PC-3 (cell line): ENCODE measurements around the gene KCNQ1. TPM values are rescaled to one million over a fixed set of nuclear protein-coding genes. Genes with fewer than 3 reads are reported as not detected.

Source experiments
- ATAC-seq: fragments of 200-7000 bp; cut with Tn5 transposase; 2 replicates; pipeline ENCODE4 v1.9.1; 2020; ENCODE audit warnings: mild to moderate bottlenecking, moderate library complexity
- BruUV-seq: library from RNA; stranded (reverse); fragments of 400-500 nt; replicated peaks from 2 replicates; lab custom pipeline; 2021; lab: Mats Ljungman, UMichigan
- CTCF ChIA-PET: fragments of 300-600 bp; sonication (Branson Sonifier 250); formaldehyde crosslinking; loops from one replicate; lab custom pipeline; 2022; ENCODE audit warnings: antibody characterized with exemption; lab: Charles Lee
- POLR2A ChIA-PET: fragments of 300-600 bp; sonication (Branson Sonifier 250); formaldehyde crosslinking; loops from one replicate; lab custom pipeline; 2022; ENCODE audit warnings: antibody characterized with exemption; ENCODE audit not compliant: unreplicated experiment; lab: Charles Lee
- DNase-seq: peaks from one replicate; pipeline ENCODE4 v3.0.0-alpha.2; 2015
- H2AFZ ChIP-seq: fragments of 300-600 bp; sonication (generic); 2 replicates; pipeline ENCODE4 v1.6.0; 2016; ENCODE audit warnings: antibody characterized with exemption, low read length
- H3F3A ChIP-seq: fragments of 300-600 bp; sonication (generic); one replicate; pipeline ENCODE4 v1.6.0; 2017; ENCODE audit warnings: antibody characterized with exemption, low read length, control low read depth, mild to moderate bottlenecking; ENCODE audit not compliant: unreplicated experiment
- H3K27ac ChIP-seq: fragments of 300-600 bp; sonication (generic); 2 replicates; pipeline ENCODE4 v1.5.1; 2016; ENCODE audit warnings: mild to moderate bottlenecking, low read length
- H3K27me3 ChIP-seq: fragments of 300-600 bp; sonication (generic); 2 replicates; pipeline ENCODE4 v1.6.1; 2016; ENCODE audit warnings: low read length, mixed read lengths
- H3K36me3 ChIP-seq: fragments of 300-600 bp; sonication (generic); 2 replicates; pipeline ENCODE4 v1.6.1; 2016; ENCODE audit warnings: low read depth, mixed run types, low read length, mixed read lengths
- H3K4me1 ChIP-seq: fragments of 300-600 bp; sonication (generic); 2 replicates; pipeline ENCODE4 v1.5.1; 2016; ENCODE audit warnings: low read length; ENCODE audit not compliant: insufficient read depth
- H3K4me2 ChIP-seq: fragments of 300-600 bp; sonication (generic); 2 replicates; pipeline ENCODE4 v1.6.0; 2016; ENCODE audit warnings: low read length
- H3K4me3 ChIP-seq: fragments of 300-600 bp; sonication (generic); 2 replicates; pipeline ENCODE4 v1.5.1; 2016; ENCODE audit warnings: mild to moderate bottlenecking, low read length, mixed read lengths
- H3K79me2 ChIP-seq: fragments of 300-600 bp; sonication (generic); 2 replicates; pipeline ENCODE4 v1.6.1; 2017; ENCODE audit warnings: low read length, mixed read lengths
- H3K9ac ChIP-seq: fragments of 300-600 bp; sonication (generic); 2 replicates; pipeline ENCODE4 v1.6.0; 2016; ENCODE audit warnings: mild to moderate bottlenecking, low read length
- H3K9me2 ChIP-seq: fragments of 300-600 bp; sonication (generic); replicated peaks from 2 replicates; pipeline ENCODE4 v1.6.1; 2016; ENCODE audit warnings: mixed run types, low read length, mixed read lengths
- H3K9me3 ChIP-seq: fragments of 300-600 bp; sonication (generic); 2 replicates; pipeline ENCODE4 v1.6.1; 2016; ENCODE audit warnings: low read length, mixed read lengths
- H4K20me1 ChIP-seq: fragments of 300-600 bp; sonication (generic); 2 replicates; pipeline ENCODE4 v1.6.1; 2016; ENCODE audit warnings: low read length, mixed read lengths
- EZH2 ChIP-seq: fragments of 300-600 bp; sonication (generic); IDR thresholded peaks from one replicate; pipeline ENCODE4 v1.6.1; 2017; ENCODE audit warnings: antibody characterized with exemption, mild to moderate bottlenecking, low read length; ENCODE audit not compliant: unreplicated experiment
- EZH2phosphoT487 ChIP-seq: fragments of 300-600 bp; sonication (generic); IDR thresholded peaks from 2 replicates; pipeline ENCODE4 v1.6.1; 2018; ENCODE audit warnings: mild to moderate bottlenecking, antibody characterized with exemption, low read length, borderline replicate concordance
- intact Hi-C: fragments of 100-400 bp; cut with micrococcal nuclease; formaldehyde crosslinking; loops from 2 replicates; pipeline ENCODE4 v1.9.0; 2023
- total RNA-seq: library from RNA; depleted of rRNA; stranded (reverse); fragments of >200 nt; gene quantifications from 2 replicates; pipeline ENCODE4 v1.2.3, GENCODE V29; 2014
- TF ChIP-seq, protein P1 (sequence below): fragments of 300-600 bp; sonication (generic); conservative IDR thresholded peaks from 2 replicates; pipeline ENCODE4 v1.5.1; 2017; ENCODE audit warnings: antibody characterized with exemption, low read depth, mild to moderate bottlenecking, low read length

KCNQ1 gene
- total RNA-seq, 1 experiment from 2014 or later = 0.40 TPM

DNA sequence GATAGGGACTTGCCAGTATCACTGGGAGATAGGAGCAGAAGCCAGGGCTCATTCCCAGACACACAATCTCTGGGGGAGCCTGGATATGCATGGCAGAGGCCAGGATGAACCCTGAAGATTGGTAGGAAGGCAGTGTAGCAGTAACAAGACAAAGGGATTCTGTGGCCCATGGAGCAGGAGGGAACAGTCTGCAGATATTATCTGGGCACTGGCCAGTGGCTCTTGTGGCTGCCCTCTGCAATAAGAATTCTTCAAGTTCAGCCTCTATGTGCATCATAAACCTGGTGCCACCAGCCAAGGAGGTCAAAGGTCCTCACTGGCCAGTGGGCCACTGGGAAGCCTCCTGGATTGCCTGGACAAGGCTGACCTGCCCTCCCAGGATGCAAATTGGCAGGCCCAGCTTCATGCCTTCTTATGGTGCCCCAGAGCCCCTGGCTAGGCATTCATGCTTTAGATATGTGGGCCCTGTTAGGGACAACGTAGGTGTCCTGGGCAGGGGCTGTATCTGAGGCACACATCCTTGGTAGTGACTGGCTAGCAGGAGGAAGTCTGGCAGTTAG lies 225.8 kb downstream of the KCNQ1 start:
- no peaks in the 10 kb centered on the region for H4K20me1 ChIP-seq
- H3K4me3 ChIP-seq = no peak overlapping the region
- BruUV-seq = no TSS peak
- H3K4me1 ChIP-seq = no peaks in the 10 kb centered on the region
- TF ChIP-seq, protein P1, sequence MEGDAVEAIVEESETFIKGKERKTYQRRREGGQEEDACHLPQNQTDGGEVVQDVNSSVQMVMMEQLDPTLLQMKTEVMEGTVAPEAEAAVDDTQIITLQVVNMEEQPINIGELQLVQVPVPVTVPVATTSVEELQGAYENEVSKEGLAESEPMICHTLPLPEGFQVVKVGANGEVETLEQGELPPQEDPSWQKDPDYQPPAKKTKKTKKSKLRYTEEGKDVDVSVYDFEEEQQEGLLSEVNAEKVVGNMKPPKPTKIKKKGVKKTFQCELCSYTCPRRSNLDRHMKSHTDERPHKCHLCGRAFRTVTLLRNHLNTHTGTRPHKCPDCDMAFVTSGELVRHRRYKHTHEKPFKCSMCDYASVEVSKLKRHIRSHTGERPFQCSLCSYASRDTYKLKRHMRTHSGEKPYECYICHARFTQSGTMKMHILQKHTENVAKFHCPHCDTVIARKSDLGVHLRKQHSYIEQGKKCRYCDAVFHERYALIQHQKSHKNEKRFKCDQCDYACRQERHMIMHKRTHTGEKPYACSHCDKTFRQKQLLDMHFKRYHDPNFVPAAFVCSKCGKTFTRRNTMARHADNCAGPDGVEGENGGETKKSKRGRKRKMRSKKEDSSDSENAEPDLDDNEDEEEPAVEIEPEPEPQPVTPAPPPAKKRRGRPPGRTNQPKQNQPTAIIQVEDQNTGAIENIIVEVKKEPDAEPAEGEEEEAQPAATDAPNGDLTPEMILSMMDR = no peak
- TF ChIP-seq EZH2phosphoT487 (no peak), EZH2 (no peak)
- no peak overlapping the region for H2AFZ ChIP-seq
- no peaks in the 10 kb centered on the region for H3K27me3 ChIP-seq
- 0 out of 2 replicates have a peak, but pooled peaks cover 6% of the 10 kb centered on the region for H3K79me2 ChIP-seq
- no peaks in the 10 kb centered on the region for H3K36me3 ChIP-seq
- POLR2A ChIA-PET = no interaction called here
- ATAC-seq = no peak
- H3F3A ChIP-seq = no peaks in the 10 kb centered on the region
- no peak overlapping the region for H3K9ac ChIP-seq
- no peak overlapping the region for H3K4me2 ChIP-seq
- CTCF ChIA-PET = no interaction called here
- H3K9me2 ChIP-seq = no peaks in the 10 kb centered on the region
- H3K27ac ChIP-seq = no peak overlapping the region
- DNase-seq = no peak
- H3K9me3 ChIP-seq = no peaks in the 10 kb centered on the region
- intact Hi-C loops = no loop called here

GRCh38 chr11:2671748-2672147 lies 226.9 kb downstream of the KCNQ1 start:
- Histone ChIP-seq H3K27me3 (no peaks in the 10 kb centered on the region), H2AFZ (no peak overlapping the region), H3K4me1 (no peaks in the 10 kb centered on the region), H3K9me3 (no peaks in the 10 kb centered on the region), H3K9ac (no peak overlapping the region), H3K36me3 (no peaks in the 10 kb centered on the region), H4K20me1 (0 out of 2 replicates have a peak, but pooled peaks cover 5% of the 10 kb centered on the region), H3K79me2 (peaks cover 6% of the 10 kb centered on the region; the same call in 1 of the 2 replicates), H3F3A (no peaks in the 10 kb centered on the region), H3K27ac (no peak overlapping the region), H3K9me2 (no peaks in the 10 kb centered on the region), H3K4me2 (no peak overlapping the region), H3K4me3 (no peak overlapping the region)
- intact Hi-C loops = no loop called here
- ATAC-seq (no peak), DNase-seq (no peak)
- TF ChIP-seq, protein P1 = no peak
- TF ChIP-seq EZH2phosphoT487 = no peak
- no peak for TF ChIP-seq EZH2
- ChIA-PET POLR2A (no interaction called here), CTCF (no interaction called here)
- no TSS peak for BruUV-seq

DNA sequence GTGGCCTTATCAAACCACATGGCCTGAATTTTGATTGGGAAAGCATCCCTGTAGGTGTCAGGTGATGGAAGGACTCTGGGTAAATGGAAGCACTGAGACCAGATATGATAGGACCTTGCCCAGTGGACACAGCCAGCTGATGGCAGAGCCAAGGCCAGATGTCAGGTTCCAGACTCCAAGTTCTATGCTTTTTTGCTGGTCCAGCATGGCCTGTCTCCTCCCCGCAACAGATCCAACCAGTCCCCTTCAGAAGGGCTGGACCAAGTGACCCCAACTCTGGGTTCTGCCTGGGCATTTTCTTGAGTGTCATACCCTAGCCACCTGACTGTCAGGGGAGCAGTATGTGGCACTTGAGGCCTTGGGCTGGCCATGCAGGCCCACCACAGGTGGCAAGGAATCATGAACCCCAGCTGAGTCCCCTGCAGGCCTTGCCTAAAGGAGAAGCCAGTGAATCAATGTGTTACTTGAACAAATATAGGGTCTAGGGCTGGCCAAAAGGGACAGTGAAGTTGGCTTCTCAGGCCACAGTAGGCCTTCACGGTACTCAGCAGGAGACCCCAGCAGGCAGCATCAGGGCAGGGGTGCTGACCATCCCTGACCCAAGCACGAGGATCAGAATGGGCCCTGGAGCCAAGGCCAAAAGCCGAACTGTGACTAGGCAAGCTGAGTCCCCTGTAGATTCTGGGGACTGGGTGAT lies 227.9 kb downstream of the KCNQ1 start:
- CTCF ChIA-PET = no interaction called here
- no TSS peak for BruUV-seq
- no peak overlapping the region for H3K4me2 ChIP-seq
- TF ChIP-seq, protein P1 = no peak
- TF ChIP-seq EZH2 (no peak), EZH2phosphoT487 (no peak)
- no peaks in the 10 kb centered on the region for H3K9me2 ChIP-seq
- DNase-seq (no peak), ATAC-seq (no peak)
- no peak overlapping the region for H3K4me3 ChIP-seq
- no peak overlapping the region for H3K9ac ChIP-seq
- no peaks in the 10 kb centered on the region for H3K36me3 ChIP-seq
- no peaks in the 10 kb centered on the region for H3K9me3 ChIP-seq
- H4K20me1 ChIP-seq = 0 out of 2 replicates have a peak, but pooled peaks cover 6% of the 10 kb centered on the region
- H3F3A ChIP-seq = no peaks in the 10 kb centered on the region
- intact Hi-C loops = no loop called here
- no peak overlapping the region for H2AFZ ChIP-seq
- H3K27me3 ChIP-seq = no peaks in the 10 kb centered on the region
- POLR2A ChIA-PET = no interaction called here
- H3K4me1 ChIP-seq = no peaks in the 10 kb centered on the region
- H3K79me2 ChIP-seq = peaks cover 14% of the 10 kb centered on the region
- no peak overlapping the region for H3K27ac ChIP-seq
